HUDEP-2 (cell line): ENCODE data around the gene GDF11.

ENCODE experiments used
- DNase-seq, 76 experiments: peaks; one replicate each; lab custom pipeline; 2025; ENCODE audit not compliant: unreplicated experiment in 76 of 76; lab: John Stamatoyannopoulos, UW

The GDF11 gene

DNA sequence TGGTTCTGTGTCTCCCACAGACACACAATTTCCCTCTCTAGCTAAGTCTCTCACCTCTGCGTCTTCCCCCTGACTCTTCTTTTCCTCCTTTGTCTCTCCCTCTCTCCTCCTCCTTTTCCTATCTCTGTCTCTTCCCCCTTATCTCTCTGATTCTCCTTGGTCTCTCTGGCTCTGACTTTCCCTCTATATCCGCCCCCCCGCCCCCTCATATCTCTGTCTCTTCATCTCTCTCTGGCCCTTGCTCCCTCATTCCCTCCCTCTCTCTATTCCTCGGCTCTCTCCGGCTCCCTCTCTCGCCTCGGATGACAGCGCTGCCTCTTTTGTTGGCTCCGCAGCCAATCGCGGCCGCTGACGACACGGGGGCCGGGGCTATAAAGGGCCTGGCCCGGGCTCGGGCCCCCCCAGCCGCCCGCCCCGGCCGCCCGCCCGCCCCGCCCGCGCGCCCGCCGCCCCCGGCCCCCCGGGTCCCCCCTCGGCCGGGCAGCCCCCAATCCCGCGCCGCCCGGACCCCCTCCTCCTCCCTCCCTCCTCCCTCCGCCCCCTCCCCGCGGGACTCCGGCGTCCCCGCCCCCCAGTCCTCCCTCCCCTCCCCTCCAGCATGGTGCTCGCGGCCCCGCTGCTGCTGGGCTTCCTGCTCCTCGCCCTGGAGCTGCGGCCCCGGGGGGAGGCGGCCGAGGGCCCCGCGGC lies at the start of gene GDF11:
Gene GDF11 (plus strand): TSS at position 404 of the 687 bp plus-strand sequence. CDS start 195 bp downstream, at position 599.
- DNase-seq = peak in 56 of 76 experiments; percentile 4 to 71 (median 41)

GRCh38 chr12:55693323-55694187 lies 49.4 kb upstream of the GDF11 start:
- no peak for DNase-seq

DNA sequence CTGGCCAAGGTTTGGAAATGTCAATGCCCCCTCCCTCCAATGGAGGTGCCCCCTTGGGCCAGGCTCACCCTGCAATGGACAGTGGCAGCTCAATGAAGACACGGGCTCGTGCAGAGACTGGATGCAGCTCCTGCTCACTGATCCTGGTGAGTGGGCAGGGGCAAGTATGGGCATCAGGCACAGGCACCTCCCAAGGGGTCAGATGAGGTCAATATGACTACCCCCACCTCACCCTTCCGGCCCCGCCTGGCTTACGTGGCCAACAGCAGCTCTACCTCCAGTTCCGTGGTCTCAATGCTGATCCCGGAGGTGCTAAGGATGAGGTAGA lies 48.8 kb upstream of the GDF11 start:
- DNase-seq = no peak

- DNase-seq = no peak
Observed at GRCh38 chr12:55694651-55695050, 48.3 kb upstream of the GDF11 start.

DNA sequence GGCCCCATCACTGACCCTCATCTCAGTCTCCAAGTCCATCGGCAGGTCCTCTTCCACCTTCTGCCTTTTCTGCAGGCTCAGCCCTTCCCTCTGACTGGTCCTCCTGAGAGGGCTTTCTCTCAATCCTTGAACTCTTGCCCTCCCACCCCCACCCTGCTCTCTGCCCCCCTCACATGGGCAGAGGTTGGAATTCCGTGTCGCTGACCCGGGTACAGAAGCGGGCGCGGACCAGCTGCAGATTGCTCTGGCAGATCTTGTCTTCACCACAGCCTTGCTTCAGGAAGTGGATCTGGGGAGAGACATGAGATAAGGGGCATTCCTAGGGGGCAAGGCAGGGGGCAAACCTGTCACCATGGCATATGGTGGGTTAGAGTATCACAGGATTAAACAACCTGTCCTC lies 47.6 kb upstream of the GDF11 start:
- DNase-seq = no peak

DNA sequence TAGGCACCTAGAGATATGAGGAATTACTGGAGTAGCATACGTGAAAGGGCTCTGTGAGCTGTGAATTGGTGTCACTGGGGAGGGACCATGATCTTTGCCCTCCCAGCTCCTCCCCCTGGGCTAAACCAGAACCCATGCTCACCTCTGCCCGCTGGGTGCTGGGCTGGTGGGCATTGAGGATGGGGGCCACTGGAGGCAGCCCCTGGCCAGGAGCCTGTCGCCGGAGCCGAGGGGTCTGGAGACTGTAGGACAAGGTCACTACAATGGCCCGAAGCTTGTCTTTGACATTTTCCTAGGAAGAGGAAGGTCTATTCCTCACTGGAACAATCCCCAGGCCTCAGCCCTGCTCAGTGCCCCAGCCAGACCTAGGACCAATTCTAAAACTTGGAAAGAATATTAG lies 46.8 kb upstream of the GDF11 start:
- no peak for DNase-seq

DNA sequence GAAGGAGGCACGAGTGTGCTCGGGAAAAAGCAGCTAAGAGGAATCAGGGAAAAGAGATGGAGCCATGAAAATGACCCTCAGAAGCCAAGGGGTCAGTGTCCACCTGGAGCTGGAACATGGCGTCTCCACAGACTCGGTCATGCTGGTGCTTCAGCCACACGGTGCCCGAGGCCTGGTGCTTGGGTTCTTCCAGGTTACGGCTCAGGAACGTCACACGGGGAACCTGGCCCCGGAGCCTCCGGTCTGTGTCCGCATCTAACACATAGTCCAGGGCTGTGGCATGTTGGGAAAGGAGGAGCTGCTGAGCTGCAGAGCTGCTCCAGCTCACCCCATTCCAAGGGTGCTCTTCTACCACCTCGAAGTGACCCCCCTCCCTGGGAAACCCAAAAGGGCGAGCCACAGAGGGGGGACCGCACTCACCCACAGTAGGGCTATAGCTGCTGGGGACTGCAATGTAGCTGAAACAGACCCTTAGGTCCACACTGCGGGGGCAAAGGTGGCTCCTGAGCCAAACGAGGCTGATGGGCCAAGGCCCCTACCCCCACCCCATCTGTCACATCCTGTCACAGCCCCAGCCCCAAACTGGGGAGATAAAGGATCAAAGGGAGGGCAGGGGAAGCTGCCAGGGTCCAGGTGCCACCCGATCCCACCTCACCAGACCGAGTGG lies 46.0 kb upstream of the GDF11 start:
- DNase-seq = no peak

DNA sequence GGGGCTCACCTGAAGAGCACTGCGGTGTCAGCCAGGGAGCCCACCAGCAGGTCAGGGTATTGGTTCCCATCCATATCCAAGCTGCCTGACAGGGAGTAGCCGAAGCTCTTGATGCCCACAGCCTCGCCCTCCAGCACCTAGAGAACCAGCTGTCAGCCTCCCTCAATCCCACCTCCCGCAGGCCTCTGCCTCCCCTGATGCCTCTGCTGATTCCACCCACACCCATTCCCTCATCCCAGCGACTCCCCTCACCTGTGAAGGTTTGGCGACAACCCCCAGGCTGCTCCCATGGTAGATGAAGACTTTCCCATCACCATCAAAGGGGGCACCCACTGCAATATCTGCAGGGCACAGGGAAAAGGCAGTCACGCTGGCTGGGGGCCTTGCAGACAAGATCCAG lies 45.2 kb upstream of the GDF11 start:
- no peak for DNase-seq

DNA sequence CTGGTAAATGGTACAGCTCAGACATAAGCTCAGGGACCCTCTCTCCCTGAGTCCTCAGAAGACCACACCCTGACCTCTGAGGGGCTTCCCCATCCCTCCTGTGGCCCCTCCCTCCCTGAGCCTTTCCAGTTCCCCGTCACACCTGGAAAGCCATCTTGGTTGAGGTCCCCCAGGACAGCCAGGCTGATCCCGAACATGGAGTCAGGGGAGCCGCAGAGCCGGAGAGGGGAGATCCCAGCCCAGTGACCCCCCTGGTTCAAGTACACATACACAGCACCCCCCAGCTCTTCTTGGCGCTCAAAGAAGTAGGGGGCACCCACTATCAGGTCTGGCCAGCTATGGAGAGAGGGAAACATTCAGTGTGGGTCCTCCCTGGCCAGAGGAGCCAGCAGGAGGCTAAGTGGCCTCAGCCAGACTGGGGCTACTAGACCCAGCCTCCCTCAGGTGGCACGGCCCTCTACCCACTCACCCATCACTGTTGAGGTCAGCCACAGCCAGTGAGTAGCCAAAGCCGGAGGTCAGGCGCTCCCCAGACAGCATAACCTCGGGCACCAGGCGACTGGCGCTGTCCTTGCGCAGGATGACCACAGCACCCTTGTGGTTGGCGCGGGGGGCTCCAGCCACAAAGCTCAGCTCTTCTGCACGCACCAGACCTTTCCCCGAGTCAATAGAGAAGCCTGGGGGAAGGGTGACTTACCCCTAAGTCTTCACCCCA lies 44.5 kb upstream of the GDF11 start:
- no peak for DNase-seq

DNA sequence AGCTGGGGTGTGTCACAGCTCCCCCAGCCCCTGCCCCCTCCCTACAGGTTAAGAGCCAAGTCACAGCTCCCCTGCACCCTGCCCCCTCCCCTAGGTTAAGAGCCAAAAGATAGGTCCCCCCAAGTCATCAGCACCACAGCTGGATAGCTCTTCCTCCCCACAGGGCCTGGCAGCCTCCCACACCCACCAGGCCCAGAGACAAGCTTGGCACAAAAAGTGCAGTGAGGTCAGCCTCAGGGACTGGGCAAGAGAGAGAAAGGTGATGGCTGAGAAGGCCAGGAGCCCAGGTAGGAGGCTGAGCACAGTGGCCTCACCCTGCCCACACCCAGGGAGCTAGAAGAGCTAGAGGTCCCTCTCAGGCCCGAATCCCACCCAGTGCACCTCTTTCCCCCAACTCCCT lies 44.0 kb upstream of the GDF11 start:
- DNase-seq = no peak

- DNase-seq = no peak
Observed at GRCh38 chr12:55699471-55700055, 43.4 kb upstream of the GDF11 start.

- no peak for DNase-seq
Observed at GRCh38 chr12:55700255-55701018, 42.5 kb upstream of the GDF11 start.

- no peak for DNase-seq
Observed at GRCh38 chr12:55702861-55703260, 40.1 kb upstream of the GDF11 start.

DNA sequence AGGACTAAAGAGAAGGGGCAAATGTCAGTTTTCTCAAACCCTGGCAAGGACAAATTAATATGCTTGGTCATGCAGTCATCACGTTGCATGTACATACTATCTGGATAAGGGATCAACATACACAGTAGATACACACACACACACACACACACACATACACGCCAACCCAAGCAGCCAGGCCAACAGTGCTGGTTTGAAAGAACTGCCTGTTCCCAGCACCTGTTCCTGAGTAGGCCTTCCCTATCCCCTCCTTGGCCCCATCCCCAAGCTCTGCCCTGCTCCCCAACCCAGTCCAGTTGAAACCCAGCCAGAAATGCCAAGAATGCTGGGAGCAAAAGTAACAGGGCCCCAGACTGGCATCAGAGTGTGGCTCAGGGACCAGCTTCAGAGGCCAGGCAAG lies 39.6 kb upstream of the GDF11 start:
- DNase-seq = peak in 1 of 76 experiments; percentile 18

- peak in 1 of 76 experiments; percentile 15 for DNase-seq
Observed at GRCh38 chr12:55703901-55704761, 38.8 kb upstream of the GDF11 start.

GRCh38 chr12:55704824-55705718 lies 37.9 kb upstream of the GDF11 start:
- DNase-seq = no peak

- no peak for DNase-seq
Observed at GRCh38 chr12:55705782-55706402, 37.0 kb upstream of the GDF11 start.
